T47D (cell line): ENCODE data around the gene GSN.

Experiments used
- DNase-seq, 2 experiments: peaks; one replicate each; pipeline versions ENCODE4 v3.0.0 to v3.0.0-alpha.2; 2011 to 2012; ENCODE audit warnings: low read depth in 1 of 2, low spot score in 1 of 2
- JUND ChIP-seq: IDR thresholded peaks from 2 replicates; pipeline ENCODE4 v1.6.1; 2012; ENCODE audit warnings: low read depth
- in situ Hi-C: cut with HindIII; loops from 2 replicates; pipeline ENCODE4 v1.10.0; 2016; ENCODE audit warnings: low sequenced_read_pairs, low pct_unique_long_range_greater_than_20kb

GSN gene

GRCh38 chr9:121234832-121235161 lies 33.2 kb upstream of the GSN start:
- TF ChIP-seq JUND, result no peak
- DNase-seq, result no peak
- in situ Hi-C loops, result no loop called here

DNA sequence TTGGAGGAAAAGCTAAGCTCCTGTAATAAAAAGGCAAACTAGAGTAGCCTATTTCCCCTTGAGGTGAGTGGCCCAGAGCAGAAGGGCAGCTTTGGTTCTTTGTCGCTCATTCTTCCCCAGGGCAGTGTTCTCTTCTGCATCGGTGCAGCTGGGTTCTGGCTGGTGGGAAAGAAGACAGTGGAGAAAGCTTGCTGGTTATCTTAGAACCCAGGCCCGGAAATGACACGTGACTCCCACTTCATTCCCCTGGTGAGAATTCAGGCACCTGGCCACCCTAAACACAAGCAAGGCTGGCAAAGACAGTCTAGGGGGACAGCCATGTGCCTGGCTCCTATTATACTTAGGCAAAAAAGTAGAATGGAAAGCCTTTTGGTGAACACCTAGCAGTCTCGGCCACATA lies 32.5 kb upstream of the GSN start:
- in situ Hi-C loops, result no loop called here

GRCh38 chr9:121237916-121238315 lies 30.0 kb upstream of the GSN start:
- in situ Hi-C loops, result no loop called here
- TF ChIP-seq JUND, result no peak
- DNase-seq, result no peak

More for the DNA sequence above, 32.5 kb upstream of the GSN start:
- TF ChIP-seq JUND, result no peak
- DNase-seq, result no peak

GRCh38 chr9:121239071-121239470 lies 28.9 kb upstream of the GSN start:
- DNase-seq, result no peak
- in situ Hi-C loops, result no loop called here
- TF ChIP-seq JUND, result no peak

DNA sequence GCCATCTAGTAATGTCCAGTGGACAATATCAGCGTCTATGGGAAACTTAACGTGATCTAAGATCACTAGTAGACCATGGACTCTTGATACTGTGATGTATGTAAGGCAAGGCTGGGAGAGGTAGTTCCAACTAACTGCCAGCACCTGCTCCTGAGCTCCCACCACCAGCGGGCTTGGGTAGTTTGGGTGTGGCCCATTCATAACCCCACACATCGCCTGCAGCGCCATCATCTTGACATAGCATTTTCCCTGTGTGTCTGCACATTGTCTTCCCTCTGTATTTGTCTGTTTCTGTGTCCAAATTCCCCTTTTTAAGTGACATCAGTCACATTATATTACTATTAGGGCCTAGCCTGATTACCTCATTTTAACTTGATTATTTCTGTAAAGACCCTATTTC lies 28.1 kb upstream of the GSN start:
- in situ Hi-C loops, result no loop called here
- no peak for DNase-seq
- TF ChIP-seq JUND, result no peak

GRCh38 chr9:121240472-121241135 lies 27.4 kb upstream of the GSN start:
- no peak for DNase-seq
- in situ Hi-C loops, result no loop called here
- no peak for TF ChIP-seq JUND

- DNase-seq, result no peak
- no peak for TF ChIP-seq JUND
- in situ Hi-C loops, result no loop called here
These were observed 25.6 kb upstream of the GSN start for GRCh38 chr9:121242219-121242958.

- DNase-seq, result no peak
- in situ Hi-C loops, result no loop called here
- TF ChIP-seq JUND, result no peak
These were observed 25.0 kb upstream of the GSN start for GRCh38 chr9:121242959-121243346.

DNA sequence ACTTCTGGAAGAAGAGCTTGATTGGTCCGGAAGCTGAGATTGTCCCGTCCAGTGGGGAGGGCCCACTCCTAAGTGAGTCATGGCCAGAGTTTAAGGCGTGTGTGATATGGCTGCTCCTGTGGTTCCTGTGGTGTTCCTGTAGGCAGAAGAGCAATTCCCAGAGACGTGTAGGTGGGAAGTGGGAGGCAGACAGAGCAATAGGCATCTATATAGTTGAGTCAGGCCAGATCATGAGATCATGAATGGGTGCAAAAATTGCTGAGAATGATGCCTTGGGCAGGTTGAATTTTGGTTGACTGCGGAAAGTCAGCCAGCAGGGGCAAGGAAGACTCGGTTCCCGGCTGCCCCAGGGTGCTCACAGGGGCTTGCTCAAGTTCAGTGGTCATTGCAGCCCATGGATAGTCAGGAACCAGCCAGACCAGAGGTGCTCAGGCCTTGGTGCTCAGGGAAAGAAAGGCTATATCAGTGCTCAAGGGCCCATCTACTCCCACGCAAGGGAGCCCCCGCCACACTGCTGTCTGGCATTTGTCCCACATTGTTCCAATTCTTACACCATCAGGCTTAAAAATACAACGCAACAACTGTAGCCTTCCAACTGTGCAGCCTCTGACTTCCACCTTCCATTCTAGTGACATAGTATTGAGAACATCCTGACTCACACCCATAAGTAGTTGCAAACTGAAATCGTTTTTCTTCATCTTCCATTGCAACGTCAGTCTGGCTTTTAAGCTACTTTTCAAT lies 21.0 kb upstream of the GSN start:
- no peak for TF ChIP-seq JUND
- no peak for DNase-seq
- in situ Hi-C loops, result no loop called here

- DNase-seq, result no peak
- in situ Hi-C loops, result no loop called here
- TF ChIP-seq JUND, result no peak
These were observed 18.4 kb upstream of the GSN start for GRCh38 chr9:121249563-121249962.

GRCh38 chr9:121252104-121252851 lies 15.7 kb upstream of the GSN start:
- in situ Hi-C loops, result no loop called here
- no peak for DNase-seq

GRCh38 chr9:121253162-121253561 lies 14.8 kb upstream of the GSN start:
- in situ Hi-C loops, result no loop called here
- TF ChIP-seq JUND, result no peak

More at GRCh38 chr9:121252104-121252851, 15.7 kb upstream of the GSN start:
- no peak for TF ChIP-seq JUND

More at GRCh38 chr9:121253162-121253561, 14.8 kb upstream of the GSN start:
- DNase-seq, result no peak
